GM18907 (cell line): ENCODE measurements around the gene LYRM9.
"Not testable (repeated sequence)": the region's sequence is repeated elsewhere in the genome, so short reads cannot be mapped to it uniquely, and the experiment has no call there.

Experiments used
- ATAC-seq: cut with Tn5 transposase; IDR thresholded peaks from one replicate; pipeline ENCODE4 v1.9.1; 2021; ENCODE audit warnings: mild to moderate bottlenecking, moderate library complexity; ENCODE audit not compliant: unreplicated experiment

LYRM9 gene

DNA sequence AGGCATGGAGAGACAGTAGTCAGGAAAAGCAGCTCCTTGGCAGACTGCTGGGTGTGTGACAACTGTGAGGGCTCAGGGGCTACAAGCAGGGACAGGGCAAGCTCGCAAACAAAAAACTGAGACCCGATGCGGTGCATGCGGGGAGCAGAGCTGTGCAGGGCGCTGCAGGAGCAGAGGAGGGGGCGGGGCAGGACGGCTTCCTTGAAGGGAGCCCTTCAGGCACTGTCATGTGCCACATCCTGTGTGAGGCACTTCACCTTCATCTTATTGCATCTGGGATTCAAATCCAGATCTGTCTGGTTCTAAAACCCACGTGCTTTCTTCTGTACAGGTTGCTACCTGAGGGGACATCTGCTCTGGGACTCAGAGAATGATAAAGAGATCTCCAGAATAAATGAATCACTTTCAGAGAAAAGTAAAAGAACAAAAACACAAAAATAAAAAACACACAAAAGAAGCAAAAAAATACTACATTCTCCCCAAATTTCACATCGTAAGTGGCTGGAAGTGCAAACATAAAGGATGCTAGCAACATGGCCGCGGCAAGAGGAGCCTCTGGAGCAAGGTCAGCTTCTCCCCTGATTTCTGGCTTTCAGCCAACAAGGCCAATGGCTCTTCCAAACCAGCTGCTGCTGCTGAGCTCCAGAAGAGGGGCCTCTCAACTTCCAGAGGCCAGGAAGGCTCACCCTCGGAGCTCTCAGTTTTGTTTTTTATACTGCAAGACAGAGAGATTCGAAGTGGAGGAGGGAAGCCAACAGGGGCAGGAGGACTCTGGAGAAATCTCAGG, 14.2 kb downstream of the LYRM9 start:
- ATAC-seq, result no peak

DNA sequence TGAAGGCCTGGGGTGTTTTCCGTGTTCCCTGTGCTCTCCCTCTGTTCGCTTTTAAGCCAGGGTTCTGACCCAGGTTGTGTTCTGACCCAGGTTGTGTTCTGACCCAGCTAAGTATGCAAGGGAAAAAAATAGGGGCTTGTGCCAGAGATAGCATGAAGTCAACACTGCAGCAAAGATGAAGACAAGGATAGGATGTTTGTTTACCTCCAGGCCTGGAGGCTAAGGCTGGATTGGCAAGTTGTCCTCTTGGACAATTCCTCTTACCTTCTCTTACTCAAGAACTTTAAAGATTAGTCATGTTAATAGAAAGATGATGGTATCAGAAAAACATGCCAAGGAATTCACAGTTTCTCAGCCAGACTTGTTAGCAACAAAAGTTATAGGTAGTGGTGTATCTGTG, 19.4 kb downstream of the LYRM9 start:
- ATAC-seq, result no peak

DNA sequence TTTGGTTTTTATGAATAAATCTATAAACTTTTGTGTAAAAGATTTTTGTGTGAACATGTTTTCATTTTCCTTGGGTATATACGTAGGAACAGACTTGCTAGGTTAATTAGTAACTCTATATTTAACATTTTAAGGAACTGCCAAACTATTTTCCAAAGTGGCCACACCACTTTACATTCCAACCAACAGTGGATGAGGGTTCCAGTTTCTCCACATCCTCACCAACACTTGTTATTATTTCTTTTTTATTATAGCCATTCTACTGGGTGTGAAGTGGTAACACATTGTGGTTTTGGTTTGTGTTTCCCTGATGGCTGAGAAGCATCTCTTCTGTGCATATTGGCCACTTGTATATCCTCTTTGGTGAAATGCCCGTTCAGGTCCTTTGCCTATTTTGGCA, 20.0 kb downstream of the LYRM9 start:
- no peak for ATAC-seq

DNA sequence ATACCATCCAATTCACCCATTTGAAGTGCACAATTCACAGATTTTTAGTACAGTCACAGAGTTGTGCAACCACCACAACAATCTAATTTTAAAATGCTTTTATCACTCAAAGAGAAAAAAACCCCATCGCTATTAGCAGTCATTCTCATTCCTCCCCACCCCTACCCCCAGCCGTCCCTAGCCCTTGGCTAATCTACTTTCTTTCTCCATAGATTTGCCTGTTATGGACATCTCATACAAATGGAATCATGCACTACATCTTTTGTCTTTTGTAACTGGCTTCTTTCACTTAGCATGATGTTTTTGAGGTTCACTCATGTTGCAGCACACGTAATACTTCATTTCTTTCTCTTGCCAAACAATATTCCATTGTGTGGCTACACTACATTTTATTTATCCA, 20.4 kb downstream of the LYRM9 start:
- no peak for ATAC-seq

DNA sequence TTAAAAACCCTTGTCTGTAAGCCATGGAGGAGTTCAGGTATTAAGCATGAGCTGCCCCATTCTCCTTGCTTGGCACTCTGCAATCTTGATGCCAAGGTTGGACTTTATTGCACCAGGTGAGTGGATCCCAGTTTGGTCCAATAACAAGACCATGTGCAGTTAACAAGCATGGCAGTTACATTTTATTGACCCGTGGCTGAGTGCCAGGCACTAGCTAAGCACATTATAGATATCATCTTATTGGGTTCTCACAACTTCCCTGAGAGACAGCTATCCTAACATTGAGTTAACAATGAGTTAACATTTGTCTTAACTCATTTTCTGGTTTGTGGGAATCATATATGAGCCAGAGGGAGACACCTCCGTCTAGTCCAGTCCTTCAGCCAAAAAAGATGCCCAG, 21.8 kb downstream of the LYRM9 start:
- no peak for ATAC-seq

DNA sequence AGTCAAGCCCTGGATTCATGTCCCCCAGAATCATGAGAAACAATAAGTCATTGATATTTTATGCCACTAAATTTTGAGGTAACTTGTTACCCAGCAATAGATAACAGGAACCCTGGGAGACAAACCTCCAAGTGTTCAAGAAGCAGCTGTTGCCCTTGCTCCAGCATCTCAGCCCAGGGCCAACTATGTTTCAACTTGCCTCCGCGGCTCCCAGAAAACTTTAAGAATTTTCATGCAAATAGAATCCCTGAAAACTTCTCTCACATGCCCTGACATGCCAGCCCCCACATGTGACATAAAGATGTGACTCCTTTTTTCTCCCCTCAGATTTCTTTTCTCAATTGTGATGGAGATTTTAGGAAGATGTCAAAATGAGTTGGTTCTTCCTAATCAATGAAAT, 22.8 kb downstream of the LYRM9 start:
- ATAC-seq, result no peak

DNA sequence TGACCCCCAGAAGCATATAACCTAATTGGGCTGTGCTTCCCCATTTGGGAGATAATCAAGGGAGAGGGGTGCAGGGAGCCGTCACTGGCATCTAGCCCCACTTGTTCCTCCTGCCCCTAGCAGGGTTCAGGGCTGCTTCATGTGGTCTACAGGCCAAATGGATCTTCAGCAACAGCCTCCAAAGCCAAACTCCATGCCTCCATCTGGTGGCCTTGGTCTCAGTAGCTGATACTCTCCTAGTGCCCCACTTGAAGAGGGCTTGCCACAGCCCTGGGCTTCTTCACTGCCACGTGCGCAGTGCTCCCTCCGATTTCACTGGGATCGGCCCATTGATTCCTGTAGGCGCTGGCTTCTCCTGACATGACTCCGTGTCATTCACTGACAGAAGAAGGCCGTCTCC, 24.6 kb downstream of the LYRM9 start:
- no peak for ATAC-seq

DNA sequence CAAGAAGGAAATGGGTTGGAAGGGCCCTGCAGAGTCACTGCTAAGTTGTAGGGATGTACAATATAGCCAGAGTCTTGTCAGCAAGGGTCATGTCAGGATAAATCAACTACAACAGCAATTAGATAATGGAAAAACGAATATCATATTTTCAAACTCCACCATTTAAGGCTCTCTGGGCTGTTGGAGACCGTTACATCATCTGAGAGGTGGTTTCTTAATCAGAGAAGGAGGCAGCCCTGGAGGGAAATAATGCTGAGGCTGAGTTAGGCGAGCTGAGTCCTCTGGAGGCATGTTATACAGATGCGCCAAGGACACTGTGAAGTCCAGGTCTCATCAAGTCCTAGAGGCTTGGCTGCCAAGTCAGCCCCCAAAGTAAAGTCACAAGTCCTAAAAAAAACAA, 30.3 kb downstream of the LYRM9 start:
- ATAC-seq, result no peak

DNA sequence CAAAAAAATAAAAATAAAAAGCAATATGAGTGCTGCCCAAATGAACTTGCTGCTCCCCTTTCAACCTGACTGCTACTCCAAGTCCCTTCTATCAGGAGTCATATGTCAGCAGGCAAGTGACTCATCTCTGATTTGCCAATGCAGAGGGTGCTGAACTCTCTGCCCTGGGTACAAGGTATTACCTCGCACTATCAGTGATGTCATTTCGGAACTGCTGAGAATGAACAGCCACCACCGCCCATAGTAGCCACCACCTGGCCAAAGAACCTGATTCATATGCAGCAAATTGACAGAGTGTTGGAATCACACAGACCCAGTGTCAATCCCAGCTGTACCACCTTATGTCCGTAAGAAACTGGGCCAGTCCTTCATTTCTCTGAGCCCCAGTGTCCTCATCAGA, 31.2 kb downstream of the LYRM9 start:
- ATAC-seq, result no peak

DNA sequence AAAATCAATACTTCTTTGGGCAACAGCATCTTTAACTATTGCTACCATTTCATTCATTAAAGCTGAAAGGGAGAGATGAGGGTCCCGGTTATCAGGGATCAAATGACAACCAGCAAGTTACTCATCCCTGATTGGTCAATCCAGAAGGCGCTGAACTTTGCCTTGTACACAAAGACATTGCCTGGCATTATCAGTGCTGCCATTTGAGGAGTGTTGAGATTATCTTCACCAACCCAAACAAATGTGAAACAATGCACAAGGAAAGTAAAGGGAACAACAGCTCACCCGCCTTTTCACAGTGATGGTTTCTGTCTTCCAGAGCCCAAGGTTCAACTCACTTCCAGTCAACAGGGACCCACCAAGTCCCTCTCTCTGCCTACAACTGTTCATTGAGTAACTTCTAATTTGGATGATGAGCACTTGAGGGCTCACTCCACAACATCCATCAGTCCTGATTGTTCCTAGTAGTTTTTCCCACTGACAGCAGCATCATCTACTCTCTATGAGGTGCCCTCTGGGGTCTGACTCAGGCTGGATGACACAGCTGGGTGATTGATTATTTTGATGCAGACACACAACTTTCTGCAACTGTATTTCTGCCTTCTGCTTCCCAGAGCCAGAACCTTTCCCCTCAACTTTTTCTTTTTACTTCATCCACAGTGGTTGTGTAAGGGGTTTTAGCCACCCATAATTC, 32.0 kb downstream of the LYRM9 start:
- no peak for ATAC-seq

DNA sequence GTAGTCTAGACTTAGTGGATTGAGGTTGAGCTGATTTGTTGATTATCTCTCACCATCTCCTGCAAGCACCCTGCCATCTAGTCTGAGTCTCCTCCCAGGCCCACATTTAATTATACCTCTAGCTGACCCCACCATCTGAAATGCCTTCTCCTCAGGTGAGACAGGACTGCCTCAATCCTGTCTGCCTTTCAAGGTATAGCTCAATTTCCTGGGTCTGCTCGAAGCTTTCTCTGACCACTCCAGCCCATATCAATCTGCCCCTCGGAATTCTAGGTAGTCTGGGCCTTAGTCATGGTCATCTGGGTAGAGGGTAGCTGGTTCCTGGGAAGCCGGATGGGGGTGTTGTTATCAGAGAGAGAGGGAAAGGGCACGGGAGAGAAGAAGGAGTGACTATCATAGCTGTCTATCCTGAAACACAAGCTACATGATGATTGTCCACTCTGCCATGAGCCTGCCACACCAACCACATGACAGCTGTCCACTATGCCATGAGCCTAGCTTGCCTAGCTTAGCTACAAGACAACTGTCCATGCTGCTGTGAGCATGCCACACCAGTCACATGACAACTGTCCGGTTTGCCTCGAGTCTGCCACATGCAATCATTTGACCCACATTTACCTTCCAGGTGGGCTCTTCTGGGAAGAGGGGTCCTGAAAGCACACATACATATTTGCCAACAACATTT, 34.4 kb downstream of the LYRM9 start:
- no peak for ATAC-seq

DNA sequence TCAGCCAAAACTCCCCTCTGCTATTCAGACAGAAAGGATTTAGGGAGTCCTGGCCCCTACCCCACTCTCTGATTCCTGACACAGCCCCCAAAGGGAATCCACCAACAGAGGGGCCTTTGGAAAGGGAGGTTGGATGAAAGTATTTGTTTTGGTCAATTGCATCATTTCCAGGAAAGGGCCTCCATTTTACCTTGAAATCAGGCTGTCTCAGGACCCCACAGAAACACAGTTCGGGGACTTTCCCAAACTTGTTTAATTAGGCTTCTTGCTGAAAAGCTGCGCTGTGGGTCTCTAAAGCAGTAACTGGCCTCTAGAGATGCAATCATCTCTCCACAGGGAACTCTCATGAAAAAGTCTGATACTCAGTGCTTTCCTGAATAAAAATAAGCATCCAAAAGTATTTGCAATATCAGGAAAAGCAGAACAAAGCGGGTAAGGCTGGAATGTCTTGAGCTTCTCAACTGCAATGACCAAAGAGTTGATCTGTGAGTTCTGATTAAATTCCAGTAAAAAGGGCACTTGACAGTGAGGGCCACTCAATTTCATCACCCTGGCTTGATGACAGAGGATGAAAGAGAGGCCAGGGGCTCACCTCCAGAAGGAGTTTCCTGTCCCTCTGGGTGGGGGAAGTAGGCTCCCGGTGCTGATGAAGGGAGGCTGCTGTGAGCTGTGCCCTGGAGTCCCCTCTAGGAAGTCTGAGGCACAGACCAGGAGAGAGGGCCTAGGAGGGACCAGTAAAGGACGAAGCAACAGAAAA, 36.3 kb downstream of the LYRM9 start:
- ATAC-seq, result no peak

DNA sequence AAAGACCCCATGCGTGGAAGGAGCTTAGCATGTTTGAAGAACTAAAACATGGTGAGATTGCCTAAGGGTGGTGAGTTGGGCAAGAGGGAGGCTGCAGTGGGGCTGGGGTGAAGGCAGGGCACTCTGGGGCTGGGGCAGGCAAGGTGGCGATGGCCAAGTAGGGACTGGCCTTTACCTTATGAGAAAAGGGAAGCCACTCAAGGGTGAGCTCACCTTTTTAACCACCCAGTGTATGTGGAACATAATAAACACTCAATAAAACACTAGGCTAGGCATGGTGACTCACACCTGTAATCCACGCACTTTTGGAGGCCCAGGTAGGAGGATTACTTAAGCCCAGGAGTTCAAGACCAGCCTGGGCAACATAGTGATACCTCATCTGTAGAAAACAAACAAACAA, 37.7 kb downstream of the LYRM9 start:
- no peak for ATAC-seq

DNA sequence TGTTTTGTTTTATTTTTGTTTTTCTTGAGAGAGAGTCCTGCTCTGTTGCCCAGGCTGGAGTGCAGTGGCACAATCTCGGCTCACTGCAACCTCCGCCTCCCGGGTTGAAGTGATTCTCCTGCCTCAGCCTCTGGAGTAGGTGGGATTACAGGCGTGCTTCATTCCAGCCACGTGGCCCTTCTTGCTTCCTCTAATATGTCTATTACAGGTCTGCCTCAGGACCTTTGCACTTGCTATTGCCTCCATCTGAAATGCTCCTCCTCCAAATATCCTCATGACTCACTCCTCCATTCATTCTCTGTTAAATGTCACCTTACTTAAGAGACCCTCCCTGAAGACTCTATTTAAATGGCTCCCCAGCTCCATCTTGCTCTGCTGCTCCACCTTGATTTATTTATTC, 39.0 kb downstream of the LYRM9 start:
- ATAC-seq, result no peak

DNA sequence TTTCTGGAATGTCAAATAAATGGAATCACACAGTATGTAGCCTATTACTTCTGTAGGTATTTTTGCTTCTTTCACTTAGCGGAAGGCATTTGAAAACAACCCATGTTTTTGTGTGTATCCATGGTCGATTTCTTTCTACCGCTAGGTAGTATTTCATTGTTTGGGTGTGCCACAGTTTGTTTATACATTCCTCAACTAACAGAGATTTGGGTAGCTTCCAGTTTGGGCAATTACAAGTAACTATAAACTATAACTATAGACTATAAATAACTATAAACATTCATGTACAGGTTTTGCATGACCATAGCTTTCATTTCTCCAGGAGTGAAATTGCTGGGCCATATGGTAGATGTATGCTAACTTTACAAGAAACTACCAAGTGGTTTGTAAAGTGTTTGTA, 40.1 kb downstream of the LYRM9 start:
- ATAC-seq, result no peak

DNA sequence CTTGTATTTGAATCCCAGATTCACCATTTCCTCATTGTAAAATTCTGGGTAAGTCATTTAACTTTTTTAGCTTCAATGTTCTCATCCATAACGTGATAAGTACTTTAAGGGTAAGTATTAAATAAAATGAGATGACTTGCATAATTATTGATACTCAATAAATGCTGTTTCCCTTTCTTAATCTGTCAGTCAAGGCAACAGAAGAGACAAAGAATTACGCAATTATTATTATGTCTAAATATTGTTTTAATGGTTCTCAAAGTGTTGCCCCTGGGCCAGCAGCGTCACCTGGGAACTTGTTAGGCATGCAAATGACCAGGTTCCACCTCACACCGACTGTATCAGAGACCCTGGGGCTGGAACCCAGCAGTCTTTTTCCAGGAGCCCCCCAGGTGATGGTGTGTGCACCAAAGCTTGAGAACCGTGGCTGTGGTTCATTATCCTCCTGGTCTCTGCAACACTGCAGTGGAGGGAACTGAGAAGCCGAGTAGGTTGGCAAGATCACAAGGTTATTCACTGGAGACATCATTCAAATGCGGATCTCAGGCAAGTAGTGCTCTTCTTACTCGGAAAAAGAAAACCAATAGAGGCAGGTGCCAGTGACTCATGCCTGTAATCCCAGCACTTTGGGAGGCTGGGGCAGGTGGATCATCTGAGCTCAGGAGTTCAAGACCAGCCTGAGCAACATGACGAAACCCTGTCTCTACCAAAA, 43.5 kb downstream of the LYRM9 start:
- ATAC-seq, result no peak

DNA sequence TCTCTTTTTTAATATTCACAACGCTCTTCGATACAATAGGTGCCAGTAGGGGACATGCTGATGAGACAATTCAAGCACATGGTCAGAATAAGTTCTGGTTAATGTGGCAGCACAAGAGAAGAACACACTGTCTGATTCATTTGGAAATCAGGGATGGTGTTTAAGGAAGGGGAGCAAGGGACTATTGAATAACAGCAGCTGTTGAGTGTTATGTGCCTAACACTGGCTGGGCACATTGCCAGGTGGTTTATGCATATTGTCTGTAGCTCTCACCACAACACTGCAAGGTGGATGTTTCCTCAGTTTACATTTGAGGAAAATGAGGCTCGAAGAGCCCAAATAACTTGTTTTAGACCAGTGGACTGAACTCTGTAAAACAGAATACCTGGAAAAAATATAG, 44.2 kb downstream of the LYRM9 start:
- ATAC-seq, result no peak

DNA sequence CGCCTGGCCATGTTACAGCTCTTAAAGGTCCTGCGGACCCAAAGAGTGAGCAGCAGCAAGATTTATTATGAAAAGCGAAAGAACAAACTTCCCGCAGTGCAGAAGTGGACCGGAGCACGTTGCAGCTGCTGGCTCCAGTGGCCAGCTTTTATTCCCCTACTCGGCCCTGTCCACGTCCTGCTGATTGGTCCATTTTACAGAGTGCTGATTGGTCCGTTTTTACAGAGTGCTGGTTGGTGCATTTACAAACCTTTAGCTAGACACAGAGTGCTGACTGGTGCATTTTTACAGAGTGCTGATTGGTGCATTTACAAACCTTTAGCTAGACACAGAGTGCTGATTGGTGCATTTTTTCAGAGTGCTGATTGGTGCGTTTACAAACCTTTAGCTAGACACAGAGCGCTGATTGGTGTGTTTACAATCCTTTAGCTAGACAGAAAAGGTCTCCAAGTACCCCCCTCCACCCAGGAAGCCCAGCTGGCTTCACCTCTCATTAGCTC, 46.3 kb downstream of the LYRM9 start:
- not testable (repeated sequence) for ATAC-seq

DNA sequence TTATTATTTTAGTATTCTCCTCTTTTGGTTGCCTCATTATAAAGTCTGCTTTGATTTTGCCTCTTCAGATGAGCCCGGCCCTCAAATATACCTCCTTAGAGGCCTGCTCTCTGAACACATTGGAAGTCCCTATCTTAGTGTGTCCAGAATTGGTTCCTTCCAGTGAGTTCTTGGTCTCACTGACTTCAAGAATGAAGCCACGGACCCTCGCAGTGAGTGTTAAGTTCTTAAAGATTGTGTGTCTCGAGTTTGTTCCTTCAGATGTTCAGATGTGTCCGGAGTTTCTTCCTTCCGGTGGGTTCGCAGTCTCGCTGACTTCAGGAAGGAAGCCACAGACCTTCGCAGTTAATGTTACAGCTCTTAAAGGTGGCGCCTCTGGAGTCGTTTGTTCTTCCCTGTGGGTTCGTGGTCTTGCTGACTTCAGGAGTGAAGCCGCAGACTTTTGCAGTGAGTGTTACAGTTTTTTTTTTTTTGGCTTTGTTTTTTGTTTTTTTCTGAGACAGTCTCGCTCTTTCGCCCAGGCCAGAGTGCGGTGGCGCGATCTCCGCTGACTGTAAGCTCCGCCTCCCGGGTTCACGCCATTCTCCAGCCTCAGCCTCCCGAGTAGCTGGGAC, 47.0 kb downstream of the LYRM9 start:
- no peak for ATAC-seq
